Naive thymus-derived CD8-positive, alpha-beta T cell (primary cell): ENCODE results near the gene SH3TC2. TPM values are rescaled to one million over a fixed set of nuclear protein-coding genes. Genes with fewer than 3 reads are reported as not detected.
A peak's percentile ranks its signal among the peaks of the same experiment; 100 is the strongest.

Source experiments
- ATAC-seq, 2 donors: fragments of 150-1000 bp; cut with Tn5 transposase in 1 of 2; sonication (Bioruptor Pico), chemical (Tn5 transposase) in 1 of 2; 1 replicate in 1 of 2; 2 replicates in 1 of 2; pipeline ENCODE4 v1.10.0; 2021; ENCODE audit warnings: mild to moderate bottlenecking in 2 of 2, moderate library complexity in 2 of 2
- POLR2A ChIA-PET: fragments of 350-600 bp; sonication (Branson Sonifier 250); formaldehyde crosslinking; loops from one replicate; lab custom pipeline; 2021; ENCODE audit warnings: antibody characterized with exemption; lab: Charles Lee
- DNase-seq, 10 donors: peaks; one replicate each; pipeline versions ENCODE4 v3.0.0 to v3.0.0-alpha.2; 2020 to 2022
- H3K27ac Mint-ChIP-seq, 10 donors: one replicate each; pipeline ENCODE4 v1.8.0; 2020 to 2022; ENCODE audit warnings: mild to moderate bottlenecking in 10 of 10, mixed read lengths in 10 of 10, moderate library complexity in 4 of 10, inconsistent platforms in 1 of 10
- H3K27me3 Mint-ChIP-seq, 5 donors: one replicate each; pipeline ENCODE4 v1.8.0; 2021 to 2022; ENCODE audit warnings: mixed read lengths in 5 of 5
- H3K36me3 Mint-ChIP-seq, 3 donors: one replicate each; pipeline ENCODE4 v1.8.0; 2020 to 2022; ENCODE audit warnings: mixed read lengths in 3 of 3, mild to moderate bottlenecking in 2 of 3, inconsistent platforms in 1 of 3
- H3K4me1 Mint-ChIP-seq, 4 donors: one replicate each; pipeline ENCODE4 v1.8.0; 2021 to 2022; ENCODE audit warnings: mixed read lengths in 4 of 4
- H3K4me3 Mint-ChIP-seq, 10 donors: one replicate each; pipeline ENCODE4 v1.8.0; 2020 to 2022; ENCODE audit warnings: mild to moderate bottlenecking in 10 of 10, mixed read lengths in 10 of 10, moderate library complexity in 6 of 10, inconsistent platforms in 1 of 10
- H3K9me3 Mint-ChIP-seq, 9 donors: one replicate each; pipeline ENCODE4 v1.8.0; 2020 to 2022; ENCODE audit warnings: mixed read lengths in 9 of 9, mild to moderate bottlenecking in 3 of 9, inconsistent platforms in 1 of 9, moderate library complexity in 1 of 9
- microRNA-seq: library from miRNA; unstranded; fragments of <30 nt; microRNA quantifications from one replicate; pipeline ENCODE4 v1.2.0, GENCODE V29; 2022; ENCODE audit warnings: borderline microRNAs expressed
- polyA plus RNA-seq, 3 donors: library from polyadenylated mRNA; unstranded; fragments of 300-500 nt; fragmentation: Illumina TruSeq; gene quantifications; one replicate each; pipeline ENCODE4 v1.2.3, GENCODE V29; 2021
- total RNA-seq, 8 experiments: library from RNA in 2 of 8; stranded (reverse) in 2 of 8; gene quantifications; one replicate each; pipeline ENCODE4 v1.2.3 and lab custom pipeline; 2021 to 2026

Gene SH3TC2
- total and polyA plus RNA-seq, 5 experiments from 2014 or later: not detected

GRCh38 chr5:148957591-148958202 lies 105.2 kb downstream of the SH3TC2 start:
- H3K36me3 Mint-ChIP-seq: no peaks in the 10 kb centered on the region
- POLR2A ChIA-PET: interaction anchor here (0.6 kb wide), 1 partner anchor 137 kb away, joined by 4 read pairs; no protein-coding TSS in a partner anchor
- no peak for ATAC-seq
- peaks cover 0 to 27% (median 10%) of the 10 kb centered on the region in 5 donors for H3K27me3 Mint-ChIP-seq
- H3K4me1 Mint-ChIP-seq: no peaks in the 10 kb centered on the region
- H3K4me3 Mint-ChIP-seq: no peak overlapping the region
- DNase-seq: peak in 8 of 10 donors; percentile 16 to 44 (median 31)
- no peaks in the 10 kb centered on the region for H3K9me3 Mint-ChIP-seq
- H3K27ac Mint-ChIP-seq: no peak overlapping the region

- POLR2A ChIA-PET: no interaction called here
- peaks cover 0 to 27% (median 10%) of the 10 kb centered on the region in 5 donors for H3K27me3 Mint-ChIP-seq
- no peak overlapping the region for H3K27ac Mint-ChIP-seq
Measured at GRCh38 chr5:148956477-148957385, 106.1 kb downstream of the SH3TC2 start.

More at GRCh38 chr5:148956477-148957385, 106.1 kb downstream of the SH3TC2 start:
- Mint-ChIP-seq H3K4me3 (no peak overlapping the region), H3K9me3 (no peaks in the 10 kb centered on the region), H3K4me1 (peaks cover 0 to 2% (median 0%) of the 10 kb centered on the region in 4 donors), H3K36me3 (no peaks in the 10 kb centered on the region)
- ATAC-seq: no peak
- DNase-seq: no peak

Small RNA genes within 50 kb of the gene (microRNA-seq; reads per million reads assigned to microRNA genes)
- not detected for gene MIR584

Other genes with a start within 250 kb of the SH3TC2 start
- 1 to 10 TPM; 2.1 to 2.2 TPM for gene ADRB2, start 236.5 kb downstream of the SH3TC2 start, total RNA-seq
- 10 to 100 TPM in 1 of 3 donors, under 1 TPM in 1, not detected in 1; 0.33 to 12.9 TPM for gene ADRB2, start 236.5 kb downstream of the SH3TC2 start, polyA plus RNA-seq
- gene ABLIM3, start 78.4 kb upstream of the SH3TC2 start, total RNA-seq: not detected
- not detected for gene ABLIM3, start 78.4 kb upstream of the SH3TC2 start, polyA plus RNA-seq
- gene AFAP1L1, start 208.8 kb upstream of the SH3TC2 start, total RNA-seq: under 1 TPM; 0.13 to 0.27 TPM
- 1 to 10 TPM in 2 of 3 donors, under 1 TPM in 1; 0.56 to 1.2 (median 1.1) TPM for gene AFAP1L1, start 208.8 kb upstream of the SH3TC2 start, polyA plus RNA-seq